OCI-LY1 (cell line): ENCODE measurements around the gene TMEM187.

Source experiments
- H2AFZ ChIP-seq: fragments of 200-600 bp; sonication (generic), shearing (Covaris generic); 2 replicates; pipeline ENCODE4 v1.6.0; 2014; ENCODE audit warnings: antibody characterized with exemption, mild to moderate bottlenecking, low read length
- H3F3A ChIP-seq: fragments of 200-600 bp; sonication (generic), shearing (Covaris generic); 2 replicates; pipeline ENCODE4 v1.6.0; 2014; ENCODE audit warnings: mild to moderate bottlenecking, antibody characterized with exemption, low read length, moderate library complexity; ENCODE audit not compliant: insufficient read depth
- H3K27ac ChIP-seq: fragments of 200-600 bp; sonication (generic); 2 replicates; pipeline ENCODE4 v1.5.1; 2014; ENCODE audit warnings: low read length, mixed run types, mild to moderate bottlenecking, low read depth; ENCODE audit not compliant: poor library complexity, severe bottlenecking
- H3K27me3 ChIP-seq: fragments of 200-600 bp; sonication (generic); 2 replicates; pipeline ENCODE4 v1.6.0; 2014; ENCODE audit warnings: antibody characterized with exemption, mild to moderate bottlenecking, low read length, moderate library complexity; ENCODE audit not compliant: insufficient read depth
- H3K36me3 ChIP-seq: fragments of 200-600 bp; sonication (generic); 2 replicates; pipeline ENCODE4 v1.6.1; 2014; ENCODE audit warnings: mild to moderate bottlenecking, antibody characterized with exemption, low read length, moderate library complexity, mixed read lengths; ENCODE audit not compliant: insufficient read depth
- H3K4me1 ChIP-seq: fragments of 200-600 bp; sonication (generic); 2 replicates; pipeline ENCODE4 v1.5.1; 2014; ENCODE audit warnings: mild to moderate bottlenecking, low read length, moderate library complexity; ENCODE audit not compliant: insufficient read depth, severe bottlenecking
- H3K4me2 ChIP-seq: fragments of 200-600 bp; sonication (generic), shearing (Covaris generic); 2 replicates; pipeline ENCODE4 v1.6.1; 2014; ENCODE audit warnings: low read length
- H3K4me3 ChIP-seq: fragments of 200-600 bp; sonication (generic); 2 replicates; pipeline ENCODE4 v1.5.1; 2014; ENCODE audit warnings: low read length, low read depth, mild to moderate bottlenecking, mixed read lengths; ENCODE audit not compliant: poor library complexity, severe bottlenecking
- H3K79me2 ChIP-seq: fragments of 200-600 bp; shearing (Covaris generic); 2 replicates; pipeline ENCODE4 v1.6.1; 2016; ENCODE audit warnings: mixed run types, low read length, mixed read lengths; ENCODE audit not compliant: insufficient read depth
- H3K9ac ChIP-seq: fragments of 200-600 bp; sonication (generic), shearing (Covaris generic); 2 replicates; pipeline ENCODE4 v1.6.1; 2014; ENCODE audit warnings: mild to moderate bottlenecking, low read length, mixed read lengths
- H3K9me2 ChIP-seq: fragments of 200-600 bp; sonication (generic), shearing (Covaris generic); 2 replicates; pipeline ENCODE4 v1.6.1; 2014; ENCODE audit warnings: low read depth, mild to moderate bottlenecking, low read length, mixed read lengths
- H3K9me3 ChIP-seq: fragments of 200-600 bp; shearing (Covaris generic); 2 replicates; pipeline ENCODE4 v1.6.1; 2014; ENCODE audit warnings: low read length, mixed read lengths
- H4K20me1 ChIP-seq: fragments of 200-600 bp; sonication (generic), shearing (Covaris generic); 2 replicates; pipeline ENCODE4 v1.6.0; 2016; ENCODE audit warnings: mild to moderate bottlenecking, low read length; ENCODE audit not compliant: insufficient read depth
- EZH2 ChIP-seq: fragments of 200-600 bp; sonication (generic), shearing (Covaris generic); IDR thresholded peaks from 2 replicates; pipeline ENCODE4 v1.8.0; 2017; ENCODE audit warnings: borderline replicate concordance, mixed run types, mild to moderate bottlenecking, antibody characterized with exemption, low read length, moderate library complexity, mixed read lengths
- TF ChIP-seq, protein P1 (sequence below): fragments of 200-600 bp; sonication (generic), shearing (Covaris generic); IDR thresholded peaks from 2 replicates; pipeline ENCODE4 v1.5.1; 2017; ENCODE audit warnings: mild to moderate bottlenecking, antibody characterized with exemption, low read length, moderate library complexity, mixed read lengths

The TMEM187 gene

DNA sequence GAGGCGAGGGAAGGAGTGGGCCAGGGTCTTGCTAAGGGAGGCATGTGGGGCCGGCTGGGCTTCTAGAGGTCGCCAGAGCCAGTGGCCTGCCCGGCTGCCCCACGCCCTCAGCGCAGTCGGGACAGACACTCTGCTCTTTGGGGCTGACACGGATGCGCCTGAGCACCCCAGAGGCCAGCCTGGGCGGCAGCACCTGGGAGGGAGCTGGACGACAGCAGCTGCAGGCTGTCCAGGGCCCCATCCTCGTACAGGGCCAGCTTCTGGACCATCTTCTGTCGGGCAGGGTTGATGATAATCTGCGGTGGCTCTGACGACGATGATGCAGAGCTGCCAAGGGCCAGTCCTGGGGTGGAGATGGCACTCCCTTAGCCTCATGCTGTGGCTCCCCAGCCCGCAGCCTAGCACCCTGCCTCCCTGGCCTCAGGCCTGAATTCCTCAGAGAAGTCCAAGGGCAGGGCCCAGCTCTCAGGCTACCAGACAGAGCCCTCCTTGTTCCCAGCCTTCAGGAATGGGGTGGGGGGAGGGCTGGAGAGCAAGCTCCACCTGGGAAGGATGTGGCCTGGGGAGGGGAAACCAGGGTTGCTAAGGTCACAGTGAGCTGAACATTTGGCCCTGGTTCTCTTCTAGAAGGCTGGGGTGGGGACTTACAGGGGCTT, 39.9 kb downstream of the TMEM187 start:
- Histone ChIP-seq H3K9me2 (no peaks in the 10 kb centered on the region), H3K9ac (no peak overlapping the region), H3K79me2 (no peaks in the 10 kb centered on the region), H3K36me3 (peaks cover 71% of the 10 kb centered on the region), H3K9me3 (no peaks in the 10 kb centered on the region), H3F3A (no peaks in the 10 kb centered on the region), H4K20me1 (no peaks in the 10 kb centered on the region), H3K4me3 (no peak overlapping the region), H3K4me1 (peaks cover 14% of the 10 kb centered on the region), H3K27me3 (no peaks in the 10 kb centered on the region), H3K27ac (no peak overlapping the region), H2AFZ (no peak overlapping the region), H3K4me2 (no peak overlapping the region)
- TF ChIP-seq, protein P1, sequence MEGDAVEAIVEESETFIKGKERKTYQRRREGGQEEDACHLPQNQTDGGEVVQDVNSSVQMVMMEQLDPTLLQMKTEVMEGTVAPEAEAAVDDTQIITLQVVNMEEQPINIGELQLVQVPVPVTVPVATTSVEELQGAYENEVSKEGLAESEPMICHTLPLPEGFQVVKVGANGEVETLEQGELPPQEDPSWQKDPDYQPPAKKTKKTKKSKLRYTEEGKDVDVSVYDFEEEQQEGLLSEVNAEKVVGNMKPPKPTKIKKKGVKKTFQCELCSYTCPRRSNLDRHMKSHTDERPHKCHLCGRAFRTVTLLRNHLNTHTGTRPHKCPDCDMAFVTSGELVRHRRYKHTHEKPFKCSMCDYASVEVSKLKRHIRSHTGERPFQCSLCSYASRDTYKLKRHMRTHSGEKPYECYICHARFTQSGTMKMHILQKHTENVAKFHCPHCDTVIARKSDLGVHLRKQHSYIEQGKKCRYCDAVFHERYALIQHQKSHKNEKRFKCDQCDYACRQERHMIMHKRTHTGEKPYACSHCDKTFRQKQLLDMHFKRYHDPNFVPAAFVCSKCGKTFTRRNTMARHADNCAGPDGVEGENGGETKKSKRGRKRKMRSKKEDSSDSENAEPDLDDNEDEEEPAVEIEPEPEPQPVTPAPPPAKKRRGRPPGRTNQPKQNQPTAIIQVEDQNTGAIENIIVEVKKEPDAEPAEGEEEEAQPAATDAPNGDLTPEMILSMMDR: no peak
- TF ChIP-seq EZH2: no peak

DNA sequence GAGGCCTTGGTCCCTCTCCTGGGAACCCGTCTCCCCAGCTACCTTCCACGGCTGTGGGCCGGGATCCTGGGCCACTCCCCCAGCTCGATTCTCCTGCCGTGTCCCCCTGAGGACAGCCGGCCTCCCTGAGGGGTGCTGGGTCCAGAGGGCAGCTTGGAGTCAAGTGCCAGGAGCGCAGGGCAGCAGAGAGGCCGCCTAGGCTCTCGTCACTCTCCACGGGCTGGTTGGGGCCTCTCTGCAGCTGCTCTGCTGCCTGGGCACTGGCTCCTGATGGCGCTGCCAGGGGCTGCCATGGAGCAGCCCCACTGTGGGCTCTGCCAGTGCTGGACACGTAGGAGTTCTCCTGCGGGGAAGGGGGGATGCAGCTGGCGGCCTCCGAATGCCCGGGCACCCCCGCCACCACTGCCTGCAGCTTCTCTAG, 40.5 kb downstream of the TMEM187 start:
- no peaks in the 10 kb centered on the region for H3K9me2 ChIP-seq
- H3K4me2 ChIP-seq: no peak overlapping the region
- H3K36me3 ChIP-seq: peaks cover 75% of the 10 kb centered on the region
- H3K27ac ChIP-seq: no peak overlapping the region
- no peak overlapping the region for H3K9ac ChIP-seq
- H3K79me2 ChIP-seq: no peaks in the 10 kb centered on the region
- no peaks in the 10 kb centered on the region for H4K20me1 ChIP-seq
- no peaks in the 10 kb centered on the region for H3K27me3 ChIP-seq
- H3K4me1 ChIP-seq: peaks cover 13% of the 10 kb centered on the region
- H3K9me3 ChIP-seq: no peaks in the 10 kb centered on the region
- no peaks in the 10 kb centered on the region for H3F3A ChIP-seq
- no peak overlapping the region for H2AFZ ChIP-seq
- no peak overlapping the region for H3K4me3 ChIP-seq
- no peak for TF ChIP-seq EZH2
- TF ChIP-seq, protein P1: no peak

DNA sequence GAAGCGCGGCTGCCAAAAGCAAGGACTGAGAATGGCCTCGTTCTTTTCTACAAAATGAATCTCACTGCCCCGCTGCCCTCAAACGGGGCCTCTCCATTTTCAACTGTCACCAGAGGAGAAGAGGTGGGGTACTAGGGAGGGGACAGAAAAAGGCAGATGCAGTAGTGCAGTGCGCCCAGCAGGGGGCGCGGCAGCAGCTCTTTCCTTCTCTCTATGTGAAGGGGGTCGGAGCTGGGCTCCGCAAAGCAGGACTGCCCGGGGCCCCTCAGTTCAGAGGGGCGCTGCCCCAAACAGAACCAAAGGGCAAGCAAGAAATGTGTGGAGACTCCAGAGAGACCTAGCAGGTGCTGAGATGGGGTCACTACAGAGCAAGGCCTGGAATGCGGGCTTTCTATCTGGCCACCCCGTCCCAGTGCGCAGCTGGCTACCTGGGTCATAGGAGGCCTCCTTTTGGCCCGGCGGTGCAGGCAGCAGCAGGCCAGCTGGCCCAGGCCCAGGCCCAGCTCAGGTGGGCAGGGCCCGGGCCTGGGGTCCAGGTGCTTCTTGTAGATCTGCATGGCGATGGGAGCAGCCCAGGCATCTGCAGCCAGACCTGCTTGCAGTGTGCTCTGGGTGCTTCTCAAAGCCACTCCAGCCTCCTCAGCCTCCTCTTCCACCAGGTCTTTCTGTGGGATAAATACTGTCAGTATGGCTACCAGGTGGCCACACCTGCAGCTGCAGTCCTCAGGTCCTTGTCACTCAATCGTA, 41.2 kb downstream of the TMEM187 start:
- Histone ChIP-seq H3K4me1 (peaks cover 13% of the 10 kb centered on the region), H4K20me1 (no peaks in the 10 kb centered on the region), H3K27ac (no peak overlapping the region), H2AFZ (no peak overlapping the region), H3K9me2 (no peaks in the 10 kb centered on the region), H3K9me3 (no peaks in the 10 kb centered on the region), H3K79me2 (no peaks in the 10 kb centered on the region), H3F3A (no peaks in the 10 kb centered on the region), H3K36me3 (peaks cover 82% of the 10 kb centered on the region), H3K4me3 (no peak overlapping the region), H3K27me3 (no peaks in the 10 kb centered on the region), H3K9ac (no peak overlapping the region), H3K4me2 (no peak overlapping the region)
- TF ChIP-seq, protein P1: peak; percentile 80
- no peak for TF ChIP-seq EZH2
